HG03469 (cell line): ENCODE measurements around the gene IRGC.

Experiments
- ATAC-seq: cut with Tn5 transposase; IDR thresholded peaks from one replicate; pipeline ENCODE4 v1.9.1; 2021; ENCODE audit warnings: mild to moderate bottlenecking, moderate library complexity, moderate number of reproducible peaks; ENCODE audit not compliant: unreplicated experiment

The IRGC gene

GRCh38 chr19:43721469-43722048, 5.7 kb downstream of the IRGC start:
- ATAC-seq = no peak

DNA sequence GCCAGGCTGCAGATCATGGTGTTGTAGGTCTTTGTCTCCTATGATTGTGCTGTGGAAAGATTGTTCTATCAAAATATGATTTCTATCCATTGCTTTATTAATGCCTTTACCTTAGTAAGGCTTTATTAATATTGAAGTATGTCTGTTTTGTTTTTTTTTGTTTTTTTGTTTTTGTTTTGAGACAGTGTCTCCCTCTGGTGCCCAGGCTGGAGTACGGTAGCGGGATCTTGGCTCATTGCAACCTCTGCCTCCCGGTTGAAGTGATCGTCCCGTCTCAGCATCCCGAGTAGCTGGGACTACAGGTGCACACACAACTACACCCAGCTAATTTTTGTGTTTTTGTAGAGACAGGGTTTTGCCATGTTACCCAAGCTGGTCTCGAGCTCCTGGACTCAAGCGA, 7.7 kb downstream of the IRGC start:
- no peak for ATAC-seq

- ATAC-seq = no peak
Observed at GRCh38 chr19:43724896-43725295, 9.0 kb downstream of the IRGC start.

DNA sequence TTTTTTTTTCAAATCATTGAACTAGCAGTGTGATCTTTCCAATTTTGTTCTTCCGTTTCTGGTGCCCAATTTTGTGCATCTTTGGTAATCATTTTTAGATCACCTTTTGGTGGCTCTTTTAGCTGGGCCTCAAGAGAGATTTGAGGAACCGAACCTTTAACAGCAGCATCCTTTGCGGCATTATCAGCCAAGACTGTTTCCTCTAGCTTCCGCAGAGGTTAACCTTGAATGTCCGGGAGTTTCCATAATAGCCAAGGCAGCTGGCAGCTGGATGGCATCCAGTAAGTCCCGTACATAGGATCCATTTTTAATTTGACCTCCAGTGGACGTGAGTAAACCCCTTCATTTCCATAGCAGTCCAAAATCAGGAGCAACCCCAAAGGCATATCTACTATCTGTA, 9.6 kb downstream of the IRGC start:
- no peak for ATAC-seq

DNA sequence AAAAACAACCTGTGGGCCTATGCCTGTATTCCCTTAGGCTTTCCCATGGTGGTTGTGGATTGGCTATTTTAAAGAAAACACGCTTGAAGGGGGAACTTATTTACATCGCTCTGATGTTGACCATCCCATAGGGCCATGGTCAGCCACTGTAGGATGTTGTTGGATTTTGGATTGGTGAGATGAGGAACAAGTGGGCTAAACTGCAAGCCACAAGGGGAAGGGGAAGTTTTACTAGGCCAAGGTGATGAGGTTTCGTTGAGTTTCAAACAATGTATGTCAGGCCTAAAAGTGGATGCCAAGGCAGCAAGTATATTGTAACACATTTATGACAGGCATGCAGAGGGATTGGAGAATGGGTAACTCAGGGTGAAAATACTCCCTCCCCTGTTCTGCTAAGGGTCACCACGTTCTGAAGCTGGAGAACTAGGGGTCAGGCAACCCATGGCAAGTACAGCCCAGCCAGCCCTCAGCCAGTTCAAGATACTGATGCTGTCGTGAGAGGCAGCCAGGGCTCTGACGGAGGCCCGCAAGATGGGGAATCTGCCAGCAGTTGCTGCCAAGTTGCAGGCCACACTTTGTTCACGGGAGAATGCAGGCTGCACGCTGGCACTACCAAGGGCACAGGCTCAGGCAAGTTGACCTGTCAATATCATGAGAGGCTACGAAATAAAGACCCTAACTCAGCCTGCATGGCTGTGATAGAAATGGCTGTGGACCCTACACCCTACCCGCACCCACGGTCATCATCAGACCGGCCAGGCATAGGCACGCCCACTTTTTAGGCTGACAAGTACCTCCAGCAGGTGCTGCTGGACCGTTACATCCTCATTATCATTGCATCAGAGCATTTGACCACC, 11.1 kb downstream of the IRGC start:
- no peak for ATAC-seq

DNA sequence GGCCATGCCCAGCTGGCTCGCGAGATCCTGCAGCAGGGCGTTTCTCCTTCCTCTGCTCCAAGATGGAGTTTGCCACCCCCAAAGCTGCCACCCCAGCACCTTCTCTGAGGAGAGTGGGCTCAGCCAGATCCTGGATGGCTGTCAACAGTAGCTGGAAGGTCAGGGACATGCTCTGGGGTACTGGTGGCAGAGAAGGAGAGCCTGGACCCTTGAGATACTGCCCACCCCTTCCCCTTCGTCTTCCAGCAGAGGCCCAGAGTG, 11.6 kb downstream of the IRGC start:
- ATAC-seq = no peak

- ATAC-seq = no peak
Observed at GRCh38 chr19:43729919-43730318, 14.0 kb downstream of the IRGC start.

DNA sequence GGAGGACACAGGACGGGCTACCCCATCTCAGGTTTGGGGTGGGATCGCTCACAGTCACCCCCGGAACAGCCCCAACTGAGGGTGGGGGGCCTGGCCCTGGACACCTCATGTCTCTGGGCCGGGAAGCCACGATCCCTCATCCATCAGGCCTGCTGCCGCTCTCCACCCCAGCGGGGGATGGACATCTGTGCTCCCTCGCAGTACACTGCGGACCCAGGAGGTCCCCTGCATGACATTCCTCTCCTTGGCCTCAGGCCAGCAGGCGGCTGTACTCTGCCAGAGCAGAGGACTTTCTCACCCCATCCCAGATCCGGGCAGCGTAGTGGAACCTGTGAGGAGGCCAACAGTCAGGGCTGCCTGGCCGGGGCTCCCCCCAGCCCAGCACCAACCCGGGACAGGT, 15.5 kb downstream of the IRGC start:
- no peak for ATAC-seq

DNA sequence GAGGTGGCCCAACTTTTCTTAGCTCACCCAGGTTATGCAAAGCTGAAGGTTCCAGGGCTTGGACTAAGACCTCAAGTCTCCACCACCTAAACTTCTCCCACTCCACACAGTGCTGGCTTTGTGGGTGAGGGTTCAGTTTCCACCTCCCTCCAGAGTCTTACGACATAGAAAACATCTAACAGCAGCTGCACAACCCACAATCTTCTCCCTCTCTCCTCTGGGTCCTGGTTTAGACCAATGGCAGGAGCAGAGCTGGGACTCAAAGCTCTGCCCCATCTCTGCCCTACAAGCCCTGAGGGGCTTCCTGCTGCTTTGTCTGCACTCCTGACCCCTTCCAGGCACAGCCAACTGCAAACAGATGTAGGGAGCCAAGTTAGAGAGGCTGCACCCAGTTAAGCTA, 16.0 kb downstream of the IRGC start:
- ATAC-seq = no peak

DNA sequence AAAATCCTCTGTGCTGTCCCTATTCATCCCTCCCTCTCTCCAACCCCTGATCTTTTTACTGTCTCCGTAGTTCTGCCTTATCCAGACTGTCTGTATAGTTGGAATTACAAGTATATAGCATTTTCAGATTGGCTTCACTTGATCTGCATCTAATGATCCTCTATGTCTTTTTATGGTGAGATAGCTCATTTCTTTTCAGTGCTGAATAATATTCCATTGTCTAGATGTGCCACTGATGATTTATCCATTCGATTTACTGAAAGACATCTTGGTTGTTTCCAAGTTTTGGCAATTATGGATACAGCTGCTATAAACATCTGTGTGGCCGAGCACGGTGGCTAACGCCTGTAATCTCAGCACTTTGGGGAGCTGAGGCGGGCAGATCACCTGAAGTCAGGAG, 19.1 kb downstream of the IRGC start:
- no peak for ATAC-seq

- no peak for ATAC-seq
Observed at GRCh38 chr19:43735957-43736356, 20.1 kb downstream of the IRGC start.

DNA sequence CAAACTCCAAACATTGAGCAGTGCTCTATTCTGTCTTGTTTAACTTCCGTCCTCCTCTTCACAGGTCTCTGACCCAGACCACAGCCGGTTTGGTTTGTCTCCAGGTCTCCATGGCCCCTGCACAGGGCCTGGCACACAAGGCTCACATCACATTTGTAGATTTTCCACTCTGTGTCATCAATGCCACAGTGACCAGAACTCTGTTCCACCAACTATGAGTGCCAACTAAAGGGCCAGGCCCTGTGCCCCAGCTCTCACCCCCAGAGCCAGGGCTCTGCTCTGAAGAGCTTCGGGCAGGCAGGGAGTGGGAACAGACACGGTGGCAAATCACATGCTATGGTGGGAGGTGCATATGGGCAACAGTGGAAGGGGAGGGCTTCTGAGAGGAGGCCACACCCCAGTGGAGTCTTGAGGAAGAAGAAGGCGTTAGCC, 22.9 kb downstream of the IRGC start:
- no peak for ATAC-seq

DNA sequence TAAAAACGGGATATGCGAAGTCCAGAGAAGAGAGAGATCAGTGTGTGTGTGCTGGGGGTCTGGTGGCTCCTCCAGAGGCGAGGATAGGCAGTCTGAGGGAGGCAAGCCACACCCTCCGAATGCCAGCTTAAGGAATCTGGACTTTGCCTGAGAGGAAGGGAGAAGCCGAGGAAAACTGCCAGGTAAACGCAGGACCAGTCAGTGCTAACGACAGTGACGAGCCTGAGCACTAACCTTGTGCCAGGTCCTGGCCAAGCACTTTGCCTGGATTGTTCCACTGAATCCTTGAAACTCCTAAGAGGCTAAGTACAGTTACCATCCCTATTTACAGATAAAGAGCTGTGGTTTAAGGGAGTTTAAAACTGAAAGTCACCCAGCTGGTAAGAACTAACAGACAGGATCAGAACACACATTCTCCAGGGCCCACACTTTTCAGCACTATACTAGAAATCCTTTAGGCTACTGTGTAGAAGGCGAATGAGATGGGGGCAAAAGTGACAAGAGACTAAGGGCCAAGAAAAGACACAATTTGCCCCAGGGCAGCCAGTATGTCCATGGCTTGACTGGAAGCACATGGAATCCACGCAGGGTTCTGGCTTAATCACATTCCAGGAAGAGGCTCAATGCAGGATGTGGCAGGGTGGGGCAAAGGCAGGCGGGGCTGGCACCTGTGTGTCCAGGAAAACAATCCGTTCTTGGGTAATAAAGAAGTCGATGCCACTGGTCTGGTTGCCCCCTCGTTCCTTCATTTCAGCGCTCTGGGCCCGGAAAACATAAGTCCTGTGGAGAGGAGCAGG, 23.8 kb downstream of the IRGC start:
- ATAC-seq = no peak

DNA sequence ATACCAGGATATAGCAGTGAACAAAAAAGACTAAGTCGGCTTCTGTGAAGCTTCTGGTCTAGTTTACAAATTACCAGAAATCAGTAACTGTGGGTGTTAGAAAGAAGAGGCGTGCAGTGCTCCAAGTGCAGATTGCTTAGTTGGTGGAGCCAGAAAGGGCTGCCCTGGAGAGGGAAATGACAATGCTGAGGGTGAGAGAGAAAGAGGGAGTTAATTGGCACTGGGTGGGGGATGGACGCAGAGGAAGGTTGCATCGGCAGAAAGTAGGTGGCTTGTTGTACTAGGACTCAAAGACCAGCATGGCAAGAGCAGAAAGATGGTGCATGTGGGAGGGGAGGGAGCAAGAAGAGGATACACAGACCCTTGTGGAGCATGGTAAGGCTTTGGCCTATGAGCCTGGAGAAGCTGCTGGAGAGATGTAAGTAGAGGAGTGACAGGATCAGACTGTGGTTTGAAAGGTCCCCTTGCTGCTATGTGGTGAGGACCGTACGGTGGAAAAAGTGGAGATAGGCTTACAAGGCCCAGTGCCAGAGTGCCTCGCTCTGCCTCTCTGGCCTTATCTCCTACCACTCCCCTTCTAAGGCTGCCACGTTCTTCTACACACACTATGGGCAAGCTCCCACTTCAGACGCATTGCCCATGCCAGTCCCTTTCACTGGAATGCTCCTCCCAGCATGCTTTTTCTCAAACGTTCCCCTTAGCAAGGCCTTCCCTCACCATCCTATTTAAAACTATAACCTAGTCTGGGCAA, 25.4 kb downstream of the IRGC start:
- ATAC-seq = no peak

- no peak for ATAC-seq
Observed at GRCh38 chr19:43743059-43743458, 27.2 kb downstream of the IRGC start.

- ATAC-seq = no peak
Observed at GRCh38 chr19:43747557-43748204, 31.8 kb downstream of the IRGC start.

DNA sequence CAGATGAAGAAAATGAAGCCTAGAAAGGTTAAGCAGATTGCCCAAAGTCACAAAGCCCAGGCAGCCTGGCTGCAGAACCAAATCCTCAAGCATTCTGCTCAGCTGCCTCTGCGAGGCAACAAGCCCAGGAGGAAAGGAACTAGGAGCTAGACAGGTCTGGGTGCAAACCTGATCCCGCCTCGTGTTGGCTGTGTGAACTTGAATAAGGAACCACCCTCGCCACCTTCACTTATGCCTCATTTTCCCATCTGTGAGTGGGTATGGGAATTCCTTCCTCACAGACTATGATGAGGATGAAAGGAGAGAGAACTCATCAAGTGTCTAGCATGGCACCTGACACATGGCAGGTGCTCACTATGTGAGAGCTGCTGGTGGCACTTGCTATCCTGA, 32.3 kb downstream of the IRGC start:
- no peak for ATAC-seq

- ATAC-seq = no peak
Observed at GRCh38 chr19:43748685-43749084, 32.8 kb downstream of the IRGC start.

GRCh38 chr19:43749152-43749551, 33.3 kb downstream of the IRGC start:
- ATAC-seq = no peak

DNA sequence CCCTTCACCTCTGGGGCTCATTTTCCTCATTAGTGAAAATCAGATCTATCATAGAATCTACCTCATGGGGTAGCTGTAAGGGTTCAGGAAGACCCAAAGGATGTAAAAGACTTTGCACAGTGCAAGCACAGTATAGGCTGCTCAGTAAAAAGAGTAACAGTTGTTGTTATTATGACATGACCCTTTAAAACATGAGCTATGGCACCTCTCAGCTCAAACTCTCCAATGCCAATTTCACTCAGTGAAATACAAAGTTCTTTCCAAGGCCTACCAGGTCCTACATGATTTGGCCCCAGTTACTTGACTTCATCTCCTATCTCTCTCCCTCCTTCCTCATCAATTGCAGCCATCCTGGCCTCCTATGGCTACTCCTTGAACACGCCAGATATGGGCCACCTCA, 34.0 kb downstream of the IRGC start:
- no peak for ATAC-seq
